PC-9 (cell line): ENCODE results near the gene RRP1. TPM values are rescaled to one million over a fixed set of nuclear protein-coding genes. Genes with fewer than 3 reads are reported as not detected.

Experiments
- BruUV-seq: library from RNA; stranded (reverse); fragments of 400-500 nt; replicated peaks from 2 replicates; lab custom pipeline; 2021; lab: Mats Ljungman, UMichigan
- CTCF ChIA-PET: fragments of 300-600 bp; sonication (Branson Sonifier 250); formaldehyde crosslinking; loops from one replicate; lab custom pipeline; 2022; ENCODE audit warnings: antibody characterized with exemption; lab: Charles Lee
- POLR2A ChIA-PET: fragments of 300-600 bp; sonication (Branson Sonifier 250); formaldehyde crosslinking; loops from one replicate; lab custom pipeline; 2022; ENCODE audit warnings: antibody characterized with exemption; ENCODE audit not compliant: unreplicated experiment; lab: Charles Lee
- DNase-seq, 2 experiments: peaks; one replicate each; pipeline versions ENCODE4 v3.0.0 to v3.0.0-alpha.2; 2015 to 2022; ENCODE audit warnings: mixed read lengths in 1 of 2
- H2AFZ ChIP-seq: fragments of 200-600 bp; sonication (generic); 2 replicates; pipeline ENCODE4 v1.8.1; 2017; ENCODE audit warnings: antibody characterized with exemption
- H3F3A ChIP-seq: fragments of 200-600 bp; sonication (generic); 2 replicates; pipeline ENCODE4 v1.8.1; 2017; ENCODE audit warnings: antibody characterized with exemption, mild to moderate bottlenecking, low read depth; ENCODE audit not compliant: insufficient read depth
- H3K27ac ChIP-seq: fragments of 200-600 bp; sonication (generic); 2 replicates; pipeline ENCODE4 v1.6.1; 2016; ENCODE audit warnings: mixed run types
- H3K27me3 ChIP-seq: fragments of 200-600 bp; sonication (generic); 2 replicates; pipeline ENCODE4 v1.6.1; 2016; ENCODE audit warnings: low read depth, mixed run types; ENCODE audit not compliant: insufficient read depth
- H3K36me3 ChIP-seq: fragments of 200-600 bp; sonication (generic); 2 replicates; pipeline ENCODE4 v1.6.1; 2016; ENCODE audit warnings: low read depth, mixed run types
- H3K4me1 ChIP-seq: fragments of 200-600 bp; sonication (generic); replicated peaks from 2 replicates; pipeline ENCODE4 v1.6.1; 2016; ENCODE audit warnings: mixed run types; ENCODE audit not compliant: insufficient read depth
- H3K4me2 ChIP-seq: fragments of 200-600 bp; sonication (generic); 2 replicates; pipeline ENCODE4 v1.6.1; 2017; ENCODE audit warnings: mixed run types
- H3K4me3 ChIP-seq: fragments of 200-600 bp; sonication (generic); 2 replicates; pipeline ENCODE4 v1.6.1; 2016; ENCODE audit warnings: mixed run types
- H3K79me2 ChIP-seq: fragments of 200-600 bp; sonication (generic); 2 replicates; pipeline ENCODE4 v1.6.1; 2017; ENCODE audit warnings: low read depth, mixed run types
- H3K9me2 ChIP-seq: fragments of 200-600 bp; sonication (generic); 2 replicates; pipeline ENCODE4 v1.8.1; 2017; ENCODE audit warnings: mild to moderate bottlenecking; ENCODE audit not compliant: insufficient read depth
- H3K9me3 ChIP-seq: fragments of 200-600 bp; sonication (generic); 2 replicates; pipeline ENCODE4 v1.8.1; 2016; ENCODE audit warnings: low read depth; ENCODE audit not compliant: insufficient read depth
- H4K20me1 ChIP-seq: fragments of 200-600 bp; sonication (generic); 2 replicates; pipeline ENCODE4 v1.8.1; 2017; ENCODE audit not compliant: insufficient read depth
- CTCF ChIP-seq: fragments of 200-600 bp; sonication (generic); conservative IDR thresholded peaks from 2 replicates; pipeline ENCODE4 v1.6.1; 2017; ENCODE audit warnings: mixed run types, antibody characterized with exemption, mild to moderate bottlenecking, moderate library complexity
- EZH2 ChIP-seq: fragments of 200-600 bp; sonication (generic); IDR thresholded peaks from 2 replicates; pipeline ENCODE4 v1.8.0; 2017; ENCODE audit warnings: antibody characterized with exemption, low read depth
- intact Hi-C: fragments of 100-400 bp; cut with micrococcal nuclease; formaldehyde crosslinking; loops from one replicate; pipeline ENCODE4 v1.10.0; 2022; ENCODE audit not compliant: unreplicated experiment
- total RNA-seq: library from RNA; stranded (reverse); gene quantifications from 2 replicates; pipeline ENCODE4 v1.2.3, GENCODE V29; 2021

Gene RRP1
- total RNA-seq, 1 experiment from 2014 or later: 24.9 TPM

GRCh38 chr21:43834146-43834905 lies 44.9 kb downstream of the RRP1 start:
- no peak for TF ChIP-seq EZH2
- TF ChIP-seq CTCF: no peak
- ChIA-PET CTCF (no interaction called here), POLR2A (no interaction called here)
- H3K4me1 ChIP-seq: no peaks in the 10 kb centered on the region
- no peaks in the 10 kb centered on the region for H4K20me1 ChIP-seq
- peaks cover 3% of the 10 kb centered on the region; the same call in 1 of the 2 replicates for H3K27me3 ChIP-seq
- no peak overlapping the region for H3K27ac ChIP-seq
- H3K4me2 ChIP-seq: no peak overlapping the region
- H3K79me2 ChIP-seq: no peaks in the 10 kb centered on the region
- BruUV-seq: no TSS peak
- H3K4me3 ChIP-seq: no peak overlapping the region
- no peak for DNase-seq
- H3K36me3 ChIP-seq: no peaks in the 10 kb centered on the region
- H3K9me3 ChIP-seq: no peaks in the 10 kb centered on the region
- H3K9me2 ChIP-seq: no peaks in the 10 kb centered on the region
- H3F3A ChIP-seq: no peaks in the 10 kb centered on the region
- H2AFZ ChIP-seq: no peak overlapping the region
- intact Hi-C loops: no loop called here

DNA sequence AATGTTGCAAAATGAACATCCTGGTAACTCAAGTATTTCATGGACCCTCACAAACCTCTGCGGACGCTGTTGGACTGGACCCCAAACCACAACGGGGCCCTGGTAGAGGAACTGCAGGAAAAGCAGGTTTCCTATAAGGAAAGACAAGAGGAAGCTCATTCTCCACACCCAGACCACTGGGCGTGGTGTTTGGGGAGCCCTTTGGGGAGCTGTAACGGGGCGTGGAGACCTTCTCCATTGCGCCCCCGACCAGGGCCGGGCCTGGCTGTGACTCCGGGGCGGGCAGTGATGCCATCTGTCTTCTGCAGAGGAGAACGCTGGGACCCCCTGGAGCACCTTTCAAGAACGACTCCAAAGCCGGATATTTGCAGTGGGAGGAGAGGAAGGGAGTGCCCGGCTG lies 45.7 kb downstream of the RRP1 start:
- Histone ChIP-seq H3K27me3 (peaks cover 3% of the 10 kb centered on the region; the same call in 1 of the 2 replicates), H3K79me2 (no peaks in the 10 kb centered on the region), H4K20me1 (no peaks in the 10 kb centered on the region), H2AFZ (no peak overlapping the region), H3F3A (no peaks in the 10 kb centered on the region), H3K4me3 (no peak overlapping the region), H3K36me3 (no peaks in the 10 kb centered on the region), H3K27ac (no peak overlapping the region), H3K4me1 (no peaks in the 10 kb centered on the region), H3K9me2 (no peaks in the 10 kb centered on the region), H3K4me2 (no peak overlapping the region), H3K9me3 (no peaks in the 10 kb centered on the region)
- no TSS peak for BruUV-seq
- intact Hi-C loops: no loop called here
- DNase-seq: no peak
- CTCF ChIA-PET: interaction anchor here (0.7 kb wide), 1 partner anchor 14 kb away, joined by 4 read pairs; no protein-coding TSS in a partner anchor
- POLR2A ChIA-PET: no interaction called here
- TF ChIP-seq EZH2 (no peak), CTCF (no peak)

GRCh38 chr21:43835861-43836260 lies 46.5 kb downstream of the RRP1 start:
- CTCF ChIA-PET: no interaction called here

More at GRCh38 chr21:43835861-43836260, 46.5 kb downstream of the RRP1 start:
- Histone ChIP-seq H3K79me2 (no peaks in the 10 kb centered on the region), H3K27ac (no peak overlapping the region), H3K9me3 (no peaks in the 10 kb centered on the region), H3F3A (no peaks in the 10 kb centered on the region), H2AFZ (no peak overlapping the region), H4K20me1 (no peaks in the 10 kb centered on the region), H3K36me3 (no peaks in the 10 kb centered on the region), H3K4me3 (no peak overlapping the region), H3K27me3 (no peaks in the 10 kb centered on the region), H3K9me2 (no peaks in the 10 kb centered on the region), H3K4me1 (no peaks in the 10 kb centered on the region), H3K4me2 (no peak overlapping the region)
- POLR2A ChIA-PET: no interaction called here
- no TSS peak for BruUV-seq
- DNase-seq: no peak
- intact Hi-C loops: no loop called here
- TF ChIP-seq CTCF: no peak
